SK-N-SH treated with all-trans-retinoic acid at 6 μM for 48 hours (cell line): ENCODE measurements around the gene CNOT8.

Experiments
- ATAC-seq: fragments of 200-7000 bp; cut with Tn5 transposase; 3 replicates; pipeline ENCODE4 v1.9.1; 2020; ENCODE audit warnings: mild to moderate bottlenecking, moderate library complexity
- ARNTL ChIP-seq: fragments of 450-650 bp; formaldehyde crosslinking; IDR thresholded peaks from 2 replicates; pipeline ENCODE4 v1.5.0; 2020; ENCODE audit warnings: low read depth, mild to moderate bottlenecking, moderate library complexity, borderline replicate concordance
- BACH2 ChIP-seq: fragments of 250-450 bp; sonication (Bioruptor Pico); IDR thresholded peaks from 2 replicates; pipeline ENCODE4 v1.9.0; 2021; ENCODE audit warnings: mild to moderate bottlenecking, borderline replicate concordance
- CSDC2 ChIP-seq: fragments of 250-450 bp; sonication (Bioruptor Pico); IDR thresholded peaks from 2 replicates; pipeline ENCODE4 v1.5.0; 2020; ENCODE audit warnings: mild to moderate bottlenecking, moderate library complexity
- ESRRG ChIP-seq: fragments of 250-450 bp; sonication (Bioruptor Pico); IDR thresholded peaks from 2 replicates; pipeline ENCODE4 v1.6.1; 2021; ENCODE audit warnings: mild to moderate bottlenecking
- GLIS3 ChIP-seq: fragments of 250-450 bp; sonication (Bioruptor Pico); IDR thresholded peaks from 2 replicates; pipeline ENCODE4 v1.5.0; 2020; ENCODE audit warnings: mild to moderate bottlenecking, moderate library complexity
- ISL1 ChIP-seq: fragments of 250-450 bp; sonication (Bioruptor Pico); IDR thresholded peaks from 2 replicates; pipeline ENCODE4 v2.1.2; 2022; ENCODE audit warnings: mild to moderate bottlenecking, moderate library complexity
- OSR1 ChIP-seq: fragments of 250-450 bp; sonication (Bioruptor Pico); IDR thresholded peaks from 2 replicates; pipeline ENCODE4 v1.8.0; 2022; ENCODE audit warnings: moderate library complexity, mild to moderate bottlenecking, inconsistent platforms
- POU6F1 ChIP-seq: fragments of 250-450 bp; sonication (Bioruptor Pico); IDR thresholded peaks from 2 replicates; pipeline ENCODE4 v1.8.0; 2021; ENCODE audit warnings: low read depth, mild to moderate bottlenecking, moderate library complexity, borderline replicate concordance
- PPARA ChIP-seq: fragments of 250-450 bp; sonication (Bioruptor Pico); IDR thresholded peaks from 2 replicates; pipeline ENCODE4 v1.5.0; 2020; ENCODE audit warnings: mild to moderate bottlenecking, borderline replicate concordance
- RARB ChIP-seq: fragments of 250-450 bp; sonication (Bioruptor Pico); IDR thresholded peaks from 2 replicates; pipeline ENCODE4 v1.8.0; 2021; ENCODE audit warnings: mild to moderate bottlenecking, moderate library complexity
- TOX ChIP-seq: fragments of 250-450 bp; sonication (Bioruptor Pico); IDR thresholded peaks from 2 replicates; pipeline ENCODE4 v1.8.0; 2021; ENCODE audit warnings: mild to moderate bottlenecking, moderate library complexity, borderline replicate concordance
- ZFP3 ChIP-seq: fragments of 250-450 bp; sonication (Bioruptor Pico); IDR thresholded peaks from 2 replicates; pipeline ENCODE4 v1.5.0; 2020; ENCODE audit warnings: mild to moderate bottlenecking, moderate library complexity
- ZFP30 ChIP-seq: fragments of 450-650 bp; formaldehyde crosslinking; IDR thresholded peaks from 2 replicates; pipeline ENCODE4 v1.5.0; 2022; ENCODE audit warnings: mild to moderate bottlenecking, moderate library complexity
- ZNF565 ChIP-seq: fragments of 450-650 bp; formaldehyde crosslinking; conservative IDR thresholded peaks from 2 replicates; pipeline ENCODE4 v1.5.0; 2020; ENCODE audit warnings: low read depth, mild to moderate bottlenecking, moderate library complexity
- ZNF70 ChIP-seq: fragments of 450-650 bp; formaldehyde crosslinking; IDR thresholded peaks from 2 replicates; pipeline ENCODE4 v1.5.0; 2020; ENCODE audit warnings: mild to moderate bottlenecking, moderate library complexity
- TF ChIP-seq, protein P1 (sequence below): fragments of 250-450 bp; sonication (Bioruptor Pico); IDR thresholded peaks from 2 replicates; pipeline ENCODE4 v1.8.0; 2020; ENCODE audit warnings: mild to moderate bottlenecking, moderate library complexity, borderline replicate concordance
- TF ChIP-seq, protein P2 (sequence below): fragments of 250-450 bp; sonication (Bioruptor Pico); IDR thresholded peaks from 2 replicates; pipeline ENCODE4 v1.5.1; 2021; ENCODE audit warnings: mild to moderate bottlenecking, moderate library complexity
- TF ChIP-seq, protein P3 (sequence below): fragments of 250-450 bp; sonication (Bioruptor Pico); IDR thresholded peaks from 2 replicates; pipeline ENCODE4 v1.5.1; 2020; ENCODE audit warnings: low read depth, mild to moderate bottlenecking, moderate library complexity
- TF ChIP-seq, protein P4 (sequence below): fragments of 250-450 bp; sonication (Bioruptor Pico); IDR thresholded peaks from 2 replicates; pipeline ENCODE4 v1.5.0; 2020; ENCODE audit warnings: mild to moderate bottlenecking, moderate library complexity

CNOT8 gene

DNA sequence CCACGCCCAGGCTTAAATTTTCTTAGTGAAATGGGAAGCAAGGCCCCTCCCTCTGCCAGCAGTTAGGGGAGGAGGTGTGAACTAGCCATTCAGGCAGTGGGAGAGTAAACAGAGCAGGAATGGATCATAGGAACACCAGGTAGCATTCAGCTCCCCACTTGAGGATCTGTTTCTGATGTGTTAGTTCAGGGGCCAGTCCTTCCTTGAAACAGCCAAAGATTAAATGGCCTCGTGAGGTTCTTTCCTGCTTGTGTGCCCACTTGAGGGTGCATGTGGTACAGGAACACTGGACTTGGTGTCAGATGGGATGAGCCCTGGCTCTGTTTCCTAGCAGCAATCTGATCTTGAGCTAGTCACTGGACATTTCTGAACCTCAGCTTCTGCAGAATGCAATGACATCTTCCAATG, 29.2 kb upstream of the CNOT8 start:
- TF ChIP-seq POU6F1 (CRISPR knock-in tag) (no peak), GLIS3 (CRISPR knock-in tag) (no peak), ARNTL (CRISPR knock-in tag) (no peak), BACH2 (CRISPR knock-in tag) (no peak), ZNF70 (CRISPR knock-in tag) (no peak), ZFP30 (no peak), RARB (CRISPR knock-in tag) (no peak), ISL1 (CRISPR knock-in tag) (no peak), OSR1 (CRISPR knock-in tag) (no peak), TOX (CRISPR knock-in tag) (no peak), PPARA (CRISPR knock-in tag) (no peak), CSDC2 (CRISPR knock-in tag) (no peak), ZNF565 (CRISPR knock-in tag) (no peak)
- TF ChIP-seq, protein P1, sequence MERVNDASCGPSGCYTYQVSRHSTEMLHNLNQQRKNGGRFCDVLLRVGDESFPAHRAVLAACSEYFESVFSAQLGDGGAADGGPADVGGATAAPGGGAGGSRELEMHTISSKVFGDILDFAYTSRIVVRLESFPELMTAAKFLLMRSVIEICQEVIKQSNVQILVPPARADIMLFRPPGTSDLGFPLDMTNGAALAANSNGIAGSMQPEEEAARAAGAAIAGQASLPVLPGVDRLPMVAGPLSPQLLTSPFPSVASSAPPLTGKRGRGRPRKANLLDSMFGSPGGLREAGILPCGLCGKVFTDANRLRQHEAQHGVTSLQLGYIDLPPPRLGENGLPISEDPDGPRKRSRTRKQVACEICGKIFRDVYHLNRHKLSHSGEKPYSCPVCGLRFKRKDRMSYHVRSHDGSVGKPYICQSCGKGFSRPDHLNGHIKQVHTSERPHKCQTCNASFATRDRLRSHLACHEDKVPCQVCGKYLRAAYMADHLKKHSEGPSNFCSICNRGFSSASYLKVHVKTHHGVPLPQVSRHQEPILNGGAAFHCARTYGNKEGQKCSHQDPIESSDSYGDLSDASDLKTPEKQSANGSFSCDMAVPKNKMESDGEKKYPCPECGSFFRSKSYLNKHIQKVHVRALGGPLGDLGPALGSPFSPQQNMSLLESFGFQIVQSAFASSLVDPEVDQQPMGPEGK (CRISPR knock-in tag) = no peak
- TF ChIP-seq, protein P2, sequence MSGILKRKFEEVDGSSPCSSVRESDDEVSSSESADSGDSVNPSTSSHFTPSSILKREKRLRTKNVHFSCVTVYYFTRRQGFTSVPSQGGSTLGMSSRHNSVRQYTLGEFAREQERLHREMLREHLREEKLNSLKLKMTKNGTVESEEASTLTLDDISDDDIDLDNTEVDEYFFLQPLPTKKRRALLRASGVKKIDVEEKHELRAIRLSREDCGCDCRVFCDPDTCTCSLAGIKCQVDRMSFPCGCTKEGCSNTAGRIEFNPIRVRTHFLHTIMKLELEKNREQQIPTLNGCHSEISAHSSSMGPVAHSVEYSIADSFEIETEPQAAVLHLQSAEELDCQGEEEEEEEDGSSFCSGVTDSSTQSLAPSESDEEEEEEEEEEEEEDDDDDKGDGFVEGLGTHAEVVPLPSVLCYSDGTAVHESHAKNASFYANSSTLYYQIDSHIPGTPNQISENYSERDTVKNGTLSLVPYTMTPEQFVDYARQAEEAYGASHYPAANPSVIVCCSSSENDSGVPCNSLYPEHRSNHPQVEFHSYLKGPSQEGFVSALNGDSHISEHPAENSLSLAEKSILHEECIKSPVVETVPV (CRISPR knock-in tag) = no peak
- ATAC-seq = no peak

GRCh38 chr5:154829589-154830218, 28.7 kb upstream of the CNOT8 start:
- TF ChIP-seq ISL1 (CRISPR knock-in tag) (no peak), ESRRG (no peak)
- TF ChIP-seq, protein P1 (CRISPR knock-in tag) = no peak
- ATAC-seq = peak; percentile 18; the same call in 1 of the 3 replicates

- no peak for TF ChIP-seq ESRRG
- no peak for TF ChIP-seq RARB (CRISPR knock-in tag)
- TF ChIP-seq ZNF70 (CRISPR knock-in tag) = no peak
- no peak for TF ChIP-seq BACH2 (CRISPR knock-in tag)
- TF ChIP-seq TOX (CRISPR knock-in tag) = no peak
- TF ChIP-seq ARNTL (CRISPR knock-in tag) = no peak
- TF ChIP-seq, protein P3, sequence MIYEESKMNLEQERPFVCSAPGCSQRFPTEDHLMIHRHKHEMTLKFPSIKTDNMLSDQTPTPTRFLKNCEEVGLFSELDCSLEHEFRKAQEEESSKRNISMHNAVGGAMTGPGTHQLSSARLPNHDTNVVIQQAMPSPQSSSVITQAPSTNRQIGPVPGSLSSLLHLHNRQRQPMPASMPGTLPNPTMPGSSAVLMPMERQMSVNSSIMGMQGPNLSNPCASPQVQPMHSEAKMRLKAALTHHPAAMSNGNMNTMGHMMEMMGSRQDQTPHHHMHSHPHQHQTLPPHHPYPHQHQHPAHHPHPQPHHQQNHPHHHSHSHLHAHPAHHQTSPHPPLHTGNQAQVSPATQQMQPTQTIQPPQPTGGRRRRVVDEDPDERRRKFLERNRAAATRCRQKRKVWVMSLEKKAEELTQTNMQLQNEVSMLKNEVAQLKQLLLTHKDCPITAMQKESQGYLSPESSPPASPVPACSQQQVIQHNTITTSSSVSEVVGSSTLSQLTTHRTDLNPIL = no peak
- TF ChIP-seq, protein P4, sequence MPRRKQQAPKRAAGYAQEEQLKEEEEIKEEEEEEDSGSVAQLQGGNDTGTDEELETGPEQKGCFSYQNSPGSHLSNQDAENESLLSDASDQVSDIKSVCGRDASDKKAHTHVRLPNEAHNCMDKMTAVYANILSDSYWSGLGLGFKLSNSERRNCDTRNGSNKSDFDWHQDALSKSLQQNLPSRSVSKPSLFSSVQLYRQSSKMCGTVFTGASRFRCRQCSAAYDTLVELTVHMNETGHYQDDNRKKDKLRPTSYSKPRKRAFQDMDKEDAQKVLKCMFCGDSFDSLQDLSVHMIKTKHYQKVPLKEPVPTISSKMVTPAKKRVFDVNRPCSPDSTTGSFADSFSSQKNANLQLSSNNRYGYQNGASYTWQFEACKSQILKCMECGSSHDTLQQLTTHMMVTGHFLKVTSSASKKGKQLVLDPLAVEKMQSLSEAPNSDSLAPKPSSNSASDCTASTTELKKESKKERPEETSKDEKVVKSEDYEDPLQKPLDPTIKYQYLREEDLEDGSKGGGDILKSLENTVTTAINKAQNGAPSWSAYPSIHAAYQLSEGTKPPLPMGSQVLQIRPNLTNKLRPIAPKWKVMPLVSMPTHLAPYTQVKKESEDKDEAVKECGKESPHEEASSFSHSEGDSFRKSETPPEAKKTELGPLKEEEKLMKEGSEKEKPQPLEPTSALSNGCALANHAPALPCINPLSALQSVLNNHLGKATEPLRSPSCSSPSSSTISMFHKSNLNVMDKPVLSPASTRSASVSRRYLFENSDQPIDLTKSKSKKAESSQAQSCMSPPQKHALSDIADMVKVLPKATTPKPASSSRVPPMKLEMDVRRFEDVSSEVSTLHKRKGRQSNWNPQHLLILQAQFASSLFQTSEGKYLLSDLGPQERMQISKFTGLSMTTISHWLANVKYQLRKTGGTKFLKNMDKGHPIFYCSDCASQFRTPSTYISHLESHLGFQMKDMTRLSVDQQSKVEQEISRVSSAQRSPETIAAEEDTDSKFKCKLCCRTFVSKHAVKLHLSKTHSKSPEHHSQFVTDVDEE = no peak
- TF ChIP-seq ISL1 (CRISPR knock-in tag) = no peak
- TF ChIP-seq ZFP3 (CRISPR knock-in tag) = no peak
- TF ChIP-seq PPARA (CRISPR knock-in tag) = no peak
- TF ChIP-seq CSDC2 (CRISPR knock-in tag) = no peak
- TF ChIP-seq GLIS3 (CRISPR knock-in tag) = no peak
- TF ChIP-seq ZFP30 = no peak
- TF ChIP-seq POU6F1 (CRISPR knock-in tag) = no peak
- TF ChIP-seq, protein P1 (CRISPR knock-in tag) = no peak
Observed at GRCh38 chr5:154830219-154830595, 28.2 kb upstream of the CNOT8 start.

More at GRCh38 chr5:154830219-154830595, 28.2 kb upstream of the CNOT8 start:
- ATAC-seq = no peak
